Measurements from ENCODE around the gene COA6.

COA6 gene

GRCh38 chr1:234413990-234414389 lies 40.7 kb downstream of the COA6 start:
- no peak for DNase-seq

GRCh38 chr1:234427950-234428646 lies 54.8 kb downstream of the COA6 start:
- DNase-seq = no peak

DNA sequence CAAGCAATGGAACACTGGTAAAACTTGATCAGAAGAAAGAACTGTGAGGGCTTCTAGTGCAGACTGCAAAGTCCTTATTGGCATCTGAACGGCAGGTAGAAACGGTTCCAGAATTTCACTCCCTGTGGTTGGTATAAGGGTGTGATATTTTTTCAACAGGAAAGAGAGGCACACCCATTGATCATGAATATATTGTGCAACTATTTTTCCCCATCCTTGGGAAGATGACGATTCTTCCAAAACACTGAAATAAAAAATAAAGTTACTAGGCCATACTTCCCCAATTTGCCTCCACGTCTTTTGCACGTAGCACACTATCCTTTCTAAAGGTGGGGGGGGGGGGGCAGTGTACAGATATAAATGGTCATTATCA lies 56.2 kb downstream of the COA6 start:
- DNase-seq = no peak

DNA sequence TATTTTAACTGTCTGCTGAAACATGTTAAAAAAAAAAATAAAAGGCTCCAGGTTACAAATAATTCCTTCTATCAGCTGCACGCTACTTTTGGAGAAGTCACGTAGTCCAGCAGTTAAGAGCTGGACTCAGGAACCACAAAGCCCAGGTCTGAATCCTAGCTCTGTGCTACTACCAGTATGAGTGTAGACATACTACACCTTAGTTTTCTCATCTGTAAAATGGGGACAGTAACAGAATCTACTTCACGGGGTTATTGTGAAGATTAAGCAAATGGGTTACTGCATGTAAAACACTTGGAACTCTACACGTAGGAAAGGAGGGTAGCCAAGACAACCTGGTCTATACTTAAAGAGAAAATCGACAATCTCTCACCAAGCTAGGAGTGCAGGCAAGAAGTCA lies 57.4 kb downstream of the COA6 start:
- DNase-seq = no peak

- no peak for DNase-seq
Measured at GRCh38 chr1:234431255-234431654, 58.0 kb downstream of the COA6 start.

DNA sequence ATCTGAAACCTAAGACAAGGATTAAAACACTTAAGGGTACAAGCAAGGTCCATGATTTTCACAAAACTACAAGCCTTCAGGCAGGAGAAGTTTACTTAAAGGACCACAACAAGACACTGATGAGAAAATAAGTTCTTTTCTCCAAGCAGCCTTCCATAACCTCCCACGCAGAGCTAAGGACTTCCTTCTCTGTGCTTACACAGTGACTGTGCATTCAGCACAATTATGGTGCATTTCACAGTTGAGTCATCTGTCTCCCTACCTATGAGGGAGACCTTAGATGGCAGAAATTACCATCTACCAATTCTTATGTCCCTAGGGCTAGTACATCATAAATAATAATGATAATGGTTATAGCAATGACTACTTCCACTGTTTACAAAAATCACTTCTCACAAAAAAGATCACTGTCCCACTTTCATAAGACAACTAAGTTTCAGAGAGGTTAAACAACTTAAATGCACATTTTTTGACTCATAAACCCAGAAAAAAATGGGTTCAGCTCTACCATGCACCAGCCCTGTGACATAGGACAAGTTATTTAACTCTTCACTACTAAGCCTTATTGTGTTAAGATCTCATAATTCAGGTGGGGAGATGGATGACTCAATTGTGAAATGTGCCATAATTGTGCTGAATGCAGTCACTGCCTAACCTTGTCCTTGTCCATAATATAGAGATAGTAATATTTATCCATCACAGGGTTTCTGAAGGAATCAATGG lies 60.5 kb downstream of the COA6 start:
- no peak for DNase-seq
